Liver (tissue), 9 donors: ENCODE results near the gene NNMT. TPM values are rescaled to one million over a fixed set of nuclear protein-coding genes. Genes with fewer than 3 reads are reported as not detected.

Experiments
- DNase-seq: peaks from one replicate; pipeline ENCODE4 v3.0.0-alpha.2; 2017; ENCODE audit warnings: low spot score
- H3K27ac ChIP-seq, 2 donors: one replicate each; pipeline ENCODE4 v1.7.0; 2013; ENCODE audit warnings: inconsistent platforms in 2 of 2, low read length in 2 of 2, control low read depth in 1 of 2, low read depth in 1 of 2, mild to moderate bottlenecking in 1 of 2
- H3K27me3 ChIP-seq, 4 donors: one replicate each; pipeline versions ENCODE4 v1.6.1 to v1.7.0; 2013; ENCODE audit warnings: low read length in 3 of 4, inconsistent platforms in 1 of 4, mild to moderate bottlenecking in 1 of 4, moderate library complexity in 1 of 4; ENCODE audit not compliant: control insufficient read depth in 4 of 4, insufficient read depth in 4 of 4
- H3K36me3 ChIP-seq, 4 donors: one replicate each; pipeline versions ENCODE4 v1.6.1 to v1.7.0; 2013; ENCODE audit warnings: low read length in 3 of 4, mild to moderate bottlenecking in 3 of 4, low read depth in 1 of 4, moderate library complexity in 1 of 4; ENCODE audit not compliant: control insufficient read depth in 4 of 4, insufficient read depth in 3 of 4
- H3K4me1 ChIP-seq, 4 donors: one replicate each; pipeline versions ENCODE4 v1.6.1 to v1.7.0; 2013; ENCODE audit warnings: low read length in 3 of 4, mild to moderate bottlenecking in 3 of 4, moderate library complexity in 1 of 4; ENCODE audit not compliant: control insufficient read depth in 4 of 4, insufficient read depth in 4 of 4
- H3K4me3 ChIP-seq, 3 donors: one replicate each; pipeline versions ENCODE4 v1.6.1 to v1.7.0; 2013; ENCODE audit warnings: low read length in 3 of 3, control low read depth in 1 of 3, low read depth in 1 of 3, mild to moderate bottlenecking in 1 of 3
- H3K9ac ChIP-seq, 2 donors: one replicate each; pipeline ENCODE4 v1.7.0; 2013; ENCODE audit warnings: low read length in 2 of 2, mild to moderate bottlenecking in 2 of 2, moderate library complexity in 2 of 2, control low read depth in 1 of 2, low read depth in 1 of 2
- H3K9me3 ChIP-seq, 4 donors: one replicate each; pipeline versions ENCODE4 v1.6.1 to v1.7.0; 2013; ENCODE audit warnings: low read length in 3 of 4; ENCODE audit not compliant: control insufficient read depth in 4 of 4
- ATF3 ChIP-seq: IDR thresholded peaks from 2 replicates; pipeline ENCODE4 v1.6.1; 2016; ENCODE audit warnings: antibody characterized with exemption
- CTCF ChIP-seq: fragments of 150-350 bp; IDR thresholded peaks from 2 replicates; pipeline ENCODE4 v1.5.1; 2017; ENCODE audit warnings: improper control_type of control experiment, low read depth, low read length; ENCODE audit not compliant: missing input control
- EGR1 ChIP-seq, 2 donors: IDR thresholded peaks; 2 replicates each; pipeline ENCODE4 v1.6.1; 2016 to 2018; ENCODE audit warnings: antibody characterized with exemption in 2 of 2, low read depth in 2 of 2
- FOXA1 ChIP-seq: IDR thresholded peaks from 2 replicates; pipeline ENCODE4 v1.6.1; 2016; ENCODE audit warnings: antibody characterized with exemption
- FOXA2 ChIP-seq: IDR thresholded peaks from 2 replicates; pipeline ENCODE4 v1.6.1; 2016; ENCODE audit warnings: antibody characterized with exemption
- HNF4A ChIP-seq, 2 donors: conservative IDR thresholded peaks; 2 replicates each; pipeline ENCODE4 v1.6.1; 2016; ENCODE audit warnings: antibody characterized with exemption in 2 of 2, mild to moderate bottlenecking in 2 of 2
- HNF4G ChIP-seq: IDR thresholded peaks from 2 replicates; pipeline ENCODE4 v1.6.1; 2016; ENCODE audit warnings: antibody characterized with exemption
- JUND ChIP-seq, 2 donors: IDR thresholded peaks; 2 replicates each; pipeline ENCODE4 v1.6.1; 2016; ENCODE audit warnings: antibody characterized with exemption in 2 of 2
- NR2F2 ChIP-seq: IDR thresholded peaks from 2 replicates; pipeline ENCODE4 v1.6.1; 2016; ENCODE audit warnings: antibody characterized with exemption
- RAD21 ChIP-seq, 2 donors: IDR thresholded peaks; 2 replicates each; pipeline ENCODE4 v1.6.1; 2016; ENCODE audit warnings: antibody characterized with exemption in 2 of 2, mild to moderate bottlenecking in 2 of 2
- RXRA ChIP-seq, 2 donors: IDR thresholded peaks; 2 replicates each; pipeline ENCODE4 v1.6.1; 2017 to 2018; ENCODE audit warnings: antibody characterized with exemption in 2 of 2, mild to moderate bottlenecking in 1 of 2
- SP1 ChIP-seq: IDR thresholded peaks from 2 replicates; pipeline ENCODE4 v1.6.1; 2018; ENCODE audit warnings: antibody characterized with exemption, mild to moderate bottlenecking
- YY1 ChIP-seq: IDR thresholded peaks from 2 replicates; pipeline ENCODE4 v1.6.1; 2016; ENCODE audit warnings: antibody characterized with exemption, mild to moderate bottlenecking
- WGBS: extraction: QIAGEN DNeasy Blood & Tissue Kit; methylation state at CpG from one replicate; pipeline ENCODE4 v1.1.7; 2013; 5-methylcytosine and 5-hydroxymethylcytosine counted together
- polyA plus RNA-seq, 2 donors: library from polyadenylated mRNA; stranded (reverse) in 1 of 2; unstranded in 1 of 2; fragments of 200-250 nt in 1 of 2; fragments of >200 nt in 1 of 2; fragmentation: Nextera tagmentation in 1 of 2; extraction: Ambion mirVana in 1 of 2; gene quantifications; one replicate each; pipeline versions ENCODE4 v1.2.1 to v1.2.3, GENCODE V29; 2013 to 2015
- total RNA-seq, 2 donors: library from RNA; depleted of rRNA; stranded (reverse); fragments of >200 nt; gene quantifications; one replicate each; pipeline ENCODE4 v1.2.3, GENCODE V29; 2014
- TF ChIP-seq, protein P1 (sequence below): IDR thresholded peaks from 2 replicates; pipeline ENCODE4 v1.6.1; 2016; ENCODE audit warnings: antibody characterized with exemption
- TF ChIP-seq, protein P2 (sequence below): IDR thresholded peaks from 2 replicates; pipeline ENCODE4 v1.6.1; 2016; ENCODE audit warnings: antibody characterized with exemption
- TF ChIP-seq, protein P3 (sequence below): IDR thresholded peaks from 2 replicates; pipeline ENCODE4 v1.6.1; 2016; ENCODE audit warnings: antibody characterized with exemption, mild to moderate bottlenecking
- donor health status: healthy.
- donor health status: healthy.
- donor health status: healthy.
- donor health status: healthy.
- donor health status: healthy.

NNMT gene
- total and polyA plus RNA-seq, 4 donors, result 0.47 to 3,724 (median 2,877) TPM

DNA sequence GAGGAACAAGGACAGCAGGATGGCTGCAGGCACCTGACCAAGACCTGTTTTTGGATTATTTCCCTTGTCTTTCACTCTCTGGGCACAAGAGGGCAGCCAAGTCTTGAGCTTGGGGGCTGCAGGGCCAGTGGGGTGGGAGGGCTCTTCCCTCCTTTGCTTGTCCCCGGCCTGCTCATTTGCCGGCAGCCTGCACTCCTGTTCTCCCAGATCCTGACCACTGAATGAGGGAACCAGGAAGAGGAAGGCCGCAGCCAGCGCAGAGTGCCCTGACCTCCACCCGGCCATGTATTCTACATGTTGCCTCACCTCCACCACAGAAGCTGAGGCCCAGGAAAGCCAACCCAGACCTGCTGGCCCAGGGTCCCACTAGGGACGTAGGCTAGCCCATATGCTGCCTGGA lies 15.5 kb upstream of the NNMT start (continued):
- TF ChIP-seq, protein P1, sequence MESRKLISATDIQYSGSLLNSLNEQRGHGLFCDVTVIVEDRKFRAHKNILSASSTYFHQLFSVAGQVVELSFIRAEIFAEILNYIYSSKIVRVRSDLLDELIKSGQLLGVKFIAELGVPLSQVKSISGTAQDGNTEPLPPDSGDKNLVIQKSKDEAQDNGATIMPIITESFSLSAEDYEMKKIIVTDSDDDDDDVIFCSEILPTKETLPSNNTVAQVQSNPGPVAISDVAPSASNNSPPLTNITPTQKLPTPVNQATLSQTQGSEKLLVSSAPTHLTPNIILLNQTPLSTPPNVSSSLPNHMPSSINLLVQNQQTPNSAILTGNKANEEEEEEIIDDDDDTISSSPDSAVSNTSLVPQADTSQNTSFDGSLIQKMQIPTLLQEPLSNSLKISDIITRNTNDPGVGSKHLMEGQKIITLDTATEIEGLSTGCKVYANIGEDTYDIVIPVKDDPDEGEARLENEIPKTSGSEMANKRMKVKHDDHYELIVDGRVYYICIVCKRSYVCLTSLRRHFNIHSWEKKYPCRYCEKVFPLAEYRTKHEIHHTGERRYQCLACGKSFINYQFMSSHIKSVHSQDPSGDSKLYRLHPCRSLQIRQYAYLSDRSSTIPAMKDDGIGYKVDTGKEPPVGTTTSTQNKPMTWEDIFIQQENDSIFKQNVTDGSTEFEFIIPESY, result no peak
- TF ChIP-seq ATF3 (no peak), FOXA2 (no peak)
- TF ChIP-seq, protein P2, sequence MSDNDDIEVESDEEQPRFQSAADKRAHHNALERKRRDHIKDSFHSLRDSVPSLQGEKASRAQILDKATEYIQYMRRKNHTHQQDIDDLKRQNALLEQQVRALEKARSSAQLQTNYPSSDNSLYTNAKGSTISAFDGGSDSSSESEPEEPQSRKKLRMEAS, result no peak

- no peaks in the 10 kb centered on the region for H3K9me3 ChIP-seq
- TF ChIP-seq HNF4G, result no peak
- TF ChIP-seq, protein P2, result no peak
- TF ChIP-seq RXRA (IDR thresholded peaks at IDR 0.05), result no peak
- TF ChIP-seq JUND (IDR thresholded peaks at IDR 0.05), result no peak
- TF ChIP-seq NR2F2, result no peak
- TF ChIP-seq RAD21 (IDR thresholded peaks at IDR 0.05), result no peak
- no peak for TF ChIP-seq CTCF
- TF ChIP-seq YY1, result no peak
- no peak for TF ChIP-seq SP1
- TF ChIP-seq HNF4A (conservative IDR thresholded peaks at IDR 0.05), result no peak
- TF ChIP-seq FOXA1, result no peak
- TF ChIP-seq EGR1 (IDR thresholded peaks at IDR 0.05; ENCODE audit: low read depth in 2 of 2), result no peak
- TF ChIP-seq FOXA2, result no peak
- no peak for TF ChIP-seq ATF3
- H3K9ac ChIP-seq, result no peak overlapping the region
- no peaks in the 10 kb centered on the region for H3K27me3 ChIP-seq
- no peak for DNase-seq
- no peak overlapping the region for H3K4me3 ChIP-seq
- no peaks in the 10 kb centered on the region for H3K36me3 ChIP-seq
- 94% methylated on average over 1 of the region's 1 CpG for WGBS
- peak overlapping the region; percentile 58 to 74 for H3K27ac ChIP-seq
- H3K4me1 ChIP-seq, result peaks cover 7 to 41% (median 26%) of the 10 kb centered on the region in 4 donors
These were observed 14.7 kb upstream of the NNMT start for GRCh38 chr11:114281388-114281956.

DNA sequence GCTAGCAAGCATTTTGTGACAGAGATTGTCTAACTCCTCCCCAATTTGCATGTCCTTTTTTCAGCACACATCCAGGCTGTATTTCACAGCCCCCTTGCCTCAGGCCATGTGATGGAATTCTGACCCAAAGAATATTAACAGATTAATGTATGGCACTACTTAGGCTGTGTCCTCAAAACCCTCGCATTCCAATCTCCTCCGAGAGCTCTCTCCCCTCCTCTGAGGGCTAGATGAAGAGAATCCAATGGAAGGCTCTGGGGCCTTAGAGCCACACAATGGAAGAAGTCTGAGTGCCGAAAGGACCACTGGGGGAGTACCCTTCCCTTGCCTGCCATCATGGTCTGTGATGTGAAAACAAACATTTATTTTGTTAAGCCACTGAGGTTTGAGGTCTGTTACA lies 13.7 kb upstream of the NNMT start:
- WGBS, result 96% methylated on average over 3 of the region's 3 CpGs
- Histone ChIP-seq H3K27me3 (no peaks in the 10 kb centered on the region), H3K4me3 (no peak overlapping the region), H3K9ac (no peak overlapping the region), H3K36me3 (no peaks in the 10 kb centered on the region), H3K4me1 (peaks cover 7 to 35% (median 21%) of the 10 kb centered on the region in 4 donors), H3K27ac (no peak overlapping the region), H3K9me3 (no peaks in the 10 kb centered on the region)
- no peak for DNase-seq
- no peak for TF ChIP-seq RXRA (IDR thresholded peaks at IDR 0.05)
- no peak for TF ChIP-seq JUND (IDR thresholded peaks at IDR 0.05)
- TF ChIP-seq FOXA1, result no peak
- TF ChIP-seq, protein P2, result no peak
- TF ChIP-seq, protein P3, sequence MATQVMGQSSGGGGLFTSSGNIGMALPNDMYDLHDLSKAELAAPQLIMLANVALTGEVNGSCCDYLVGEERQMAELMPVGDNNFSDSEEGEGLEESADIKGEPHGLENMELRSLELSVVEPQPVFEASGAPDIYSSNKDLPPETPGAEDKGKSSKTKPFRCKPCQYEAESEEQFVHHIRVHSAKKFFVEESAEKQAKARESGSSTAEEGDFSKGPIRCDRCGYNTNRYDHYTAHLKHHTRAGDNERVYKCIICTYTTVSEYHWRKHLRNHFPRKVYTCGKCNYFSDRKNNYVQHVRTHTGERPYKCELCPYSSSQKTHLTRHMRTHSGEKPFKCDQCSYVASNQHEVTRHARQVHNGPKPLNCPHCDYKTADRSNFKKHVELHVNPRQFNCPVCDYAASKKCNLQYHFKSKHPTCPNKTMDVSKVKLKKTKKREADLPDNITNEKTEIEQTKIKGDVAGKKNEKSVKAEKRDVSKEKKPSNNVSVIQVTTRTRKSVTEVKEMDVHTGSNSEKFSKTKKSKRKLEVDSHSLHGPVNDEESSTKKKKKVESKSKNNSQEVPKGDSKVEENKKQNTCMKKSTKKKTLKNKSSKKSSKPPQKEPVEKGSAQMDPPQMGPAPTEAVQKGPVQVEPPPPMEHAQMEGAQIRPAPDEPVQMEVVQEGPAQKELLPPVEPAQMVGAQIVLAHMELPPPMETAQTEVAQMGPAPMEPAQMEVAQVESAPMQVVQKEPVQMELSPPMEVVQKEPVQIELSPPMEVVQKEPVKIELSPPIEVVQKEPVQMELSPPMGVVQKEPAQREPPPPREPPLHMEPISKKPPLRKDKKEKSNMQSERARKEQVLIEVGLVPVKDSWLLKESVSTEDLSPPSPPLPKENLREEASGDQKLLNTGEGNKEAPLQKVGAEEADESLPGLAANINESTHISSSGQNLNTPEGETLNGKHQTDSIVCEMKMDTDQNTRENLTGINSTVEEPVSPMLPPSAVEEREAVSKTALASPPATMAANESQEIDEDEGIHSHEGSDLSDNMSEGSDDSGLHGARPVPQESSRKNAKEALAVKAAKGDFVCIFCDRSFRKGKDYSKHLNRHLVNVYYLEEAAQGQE, result no peak
- TF ChIP-seq HNF4A (conservative IDR thresholded peaks at IDR 0.05), result no peak
- TF ChIP-seq RAD21 (IDR thresholded peaks at IDR 0.05), result no peak
- TF ChIP-seq, protein P1, result no peak
- no peak for TF ChIP-seq EGR1 (IDR thresholded peaks at IDR 0.05; ENCODE audit: low read depth in 2 of 2)
- TF ChIP-seq SP1, result no peak
